ENCODE results near the gene SCNN1A. TPM values are rescaled to one million over a fixed set of nuclear protein-coding genes. Genes with fewer than 3 reads are reported as not detected.

The SCNN1A gene
- total and polyA plus RNA-seq, 2 experiments from 2014 or later, result 21.7 to 28.4 TPM

GRCh38 chr12:6354495-6355393, 20.6 kb downstream of the SCNN1A start:
- H3K36me3 ChIP-seq (replicated peaks; ENCODE audit: insufficient read depth, low read depth), result no peaks in the 10 kb centered on the region
- no peak overlapping the region for H3K27ac ChIP-seq
- TF ChIP-seq CTCF (IDR thresholded peaks at IDR 0.05; ENCODE audit: poor library complexity) (no peak), EZH2phosphoT487 (IDR thresholded peaks at IDR 0.05; ENCODE audit: low read depth, severe bottlenecking, unreplicated experiment) (no peak), EZH2 (IDR thresholded peaks at IDR 0.05; ENCODE audit: borderline replicate concordance) (no peak)

GRCh38 chr12:6352193-6353173, 22.9 kb downstream of the SCNN1A start:
- Histone ChIP-seq H2AFZ (no peak overlapping the region), H3K4me1 (ENCODE audit: insufficient read depth) (no peaks in the 10 kb centered on the region), H4K20me1 (ENCODE audit: insufficient read depth, poor library complexity, severe bottlenecking) (no peaks in the 10 kb centered on the region), H3K9me3 (ENCODE audit: low read depth) (no peaks in the 10 kb centered on the region), H3K27me3 (no peaks in the 10 kb centered on the region), H3K4me3 (no peak overlapping the region), H3K4me2 (no peak overlapping the region), H3K79me2 (no peaks in the 10 kb centered on the region), H3K27ac (no peak overlapping the region), H3K36me3 (replicated peaks; ENCODE audit: insufficient read depth, low read depth) (no peaks in the 10 kb centered on the region), H3K9me2 (replicated peaks; ENCODE audit: insufficient read depth) (no peaks in the 10 kb centered on the region)
- DNase-seq (ENCODE audit: low spot score), result no peak
- TF ChIP-seq CTCF (IDR thresholded peaks at IDR 0.05; ENCODE audit: poor library complexity) (no peak), EZH2 (IDR thresholded peaks at IDR 0.05; ENCODE audit: borderline replicate concordance) (no peak), EZH2phosphoT487 (IDR thresholded peaks at IDR 0.05; ENCODE audit: low read depth, severe bottlenecking, unreplicated experiment) (no peak)
- 87% methylated on average over 9 of the region's 9 CpGs for WGBS (ENCODE audit: low lambda C conversion rate, missing lambda C conversion rate)

More at GRCh38 chr12:6354495-6355393, 20.6 kb downstream of the SCNN1A start:
- no peaks in the 10 kb centered on the region for H4K20me1 ChIP-seq (ENCODE audit: insufficient read depth, poor library complexity, severe bottlenecking)
- no peaks in the 10 kb centered on the region for H3K9me3 ChIP-seq (ENCODE audit: low read depth)
- no peak overlapping the region for H3K4me3 ChIP-seq
- no peaks in the 10 kb centered on the region for H3K79me2 ChIP-seq
- no peaks in the 10 kb centered on the region for H3K4me1 ChIP-seq (ENCODE audit: insufficient read depth)
- no peak for DNase-seq (ENCODE audit: low spot score)
- H3K27me3 ChIP-seq, result no peaks in the 10 kb centered on the region
- WGBS (ENCODE audit: low lambda C conversion rate, missing lambda C conversion rate), result 92% methylated on average over 10 of the region's 10 CpGs
- H2AFZ ChIP-seq, result no peak overlapping the region
- H3K4me2 ChIP-seq, result no peak overlapping the region
- no peaks in the 10 kb centered on the region for H3K9me2 ChIP-seq (replicated peaks; ENCODE audit: insufficient read depth)

- Histone ChIP-seq H3K9me2 (replicated peaks; ENCODE audit: insufficient read depth) (no peaks in the 10 kb centered on the region), H3K27ac (no peak overlapping the region), H3K4me3 (no peak overlapping the region), H2AFZ (no peak overlapping the region), H3K9me3 (ENCODE audit: low read depth) (no peaks in the 10 kb centered on the region), H3K4me2 (no peak overlapping the region), H4K20me1 (ENCODE audit: insufficient read depth, poor library complexity, severe bottlenecking) (no peaks in the 10 kb centered on the region), H3K79me2 (no peaks in the 10 kb centered on the region), H3K36me3 (replicated peaks; ENCODE audit: insufficient read depth, low read depth) (no peaks in the 10 kb centered on the region), H3K4me1 (ENCODE audit: insufficient read depth) (peaks cover 5% of the 10 kb centered on the region), H3K27me3 (no peaks in the 10 kb centered on the region)
- TF ChIP-seq CTCF (IDR thresholded peaks at IDR 0.05; ENCODE audit: poor library complexity) (no peak), EZH2 (IDR thresholded peaks at IDR 0.05; ENCODE audit: borderline replicate concordance) (no peak), EZH2phosphoT487 (IDR thresholded peaks at IDR 0.05; ENCODE audit: low read depth, severe bottlenecking, unreplicated experiment) (no peak)
- DNase-seq (ENCODE audit: low spot score), result no peak
- WGBS (ENCODE audit: low lambda C conversion rate, missing lambda C conversion rate), result 93% methylated on average over 5 of the region's 5 CpGs
Measured at GRCh38 chr12:6351622-6352021, 23.7 kb downstream of the SCNN1A start.
